GM21423 (cell line): ENCODE measurements around the gene FAM227A.
"Not testable (repeated sequence)": the region's sequence is repeated elsewhere in the genome, so short reads cannot be mapped to it uniquely, and the experiment has no call there.

Experiments
- ATAC-seq: cut with Tn5 transposase; IDR thresholded peaks from one replicate; pipeline ENCODE4 v1.9.1; 2021; ENCODE audit warnings: mild to moderate bottlenecking, moderate library complexity; ENCODE audit not compliant: unreplicated experiment

The FAM227A gene

DNA sequence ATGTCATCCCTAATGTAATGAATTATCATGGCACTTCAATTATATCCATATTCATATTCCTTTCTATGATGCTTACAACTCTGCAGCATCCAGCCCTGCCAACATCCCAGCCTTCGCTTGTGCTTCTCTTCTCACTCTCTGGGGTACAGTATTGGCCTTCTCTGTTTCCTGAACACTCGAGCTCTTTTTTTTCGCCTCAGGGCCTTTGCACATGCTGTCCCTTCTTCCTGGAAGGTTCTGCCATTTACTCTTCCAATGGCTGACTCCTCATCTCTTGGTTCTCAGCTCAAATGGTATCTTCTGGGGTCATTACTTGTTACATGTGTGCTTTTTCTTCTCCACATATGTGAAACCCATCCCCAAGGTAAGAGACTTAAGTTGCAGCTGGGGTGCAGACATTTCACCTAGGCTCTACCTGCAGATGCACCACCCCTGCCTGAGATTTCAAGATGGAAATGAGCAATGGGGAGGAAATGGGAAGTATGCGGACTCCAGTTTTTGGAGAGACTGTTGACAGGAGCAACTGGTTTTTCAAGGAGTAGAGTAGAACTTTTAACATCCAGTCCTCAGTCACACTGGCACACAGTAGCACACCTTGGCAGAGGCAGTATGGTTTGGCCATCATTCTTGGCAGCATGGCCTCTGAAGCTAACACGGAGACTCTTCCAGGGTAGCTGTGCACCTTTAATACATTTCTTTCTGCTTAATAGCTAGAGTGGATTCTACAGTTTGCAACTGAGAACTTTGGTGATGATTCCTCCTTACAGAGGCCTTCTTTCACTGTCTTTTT lies 43.8 kb downstream of the FAM227A start:
- no peak for ATAC-seq

DNA sequence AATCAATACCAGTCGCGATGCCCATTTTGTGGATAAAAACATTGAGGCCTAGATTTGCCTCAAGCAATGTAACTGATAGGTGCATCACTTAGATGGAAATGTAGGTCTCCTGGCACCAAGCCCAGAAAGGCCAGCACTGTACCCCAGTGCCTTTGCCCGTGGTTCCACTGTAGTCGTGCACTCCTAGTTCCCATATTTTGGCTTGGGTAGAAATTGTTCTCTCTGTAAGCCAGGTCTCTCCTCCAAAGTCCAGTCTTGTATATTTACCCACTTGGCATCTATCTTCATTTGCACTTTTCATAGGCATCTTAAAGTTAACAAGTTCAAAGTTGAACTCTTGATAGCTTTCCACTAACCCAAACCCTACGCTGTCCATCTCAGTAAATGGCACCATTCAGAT lies 44.6 kb downstream of the FAM227A start:
- ATAC-seq = no peak

DNA sequence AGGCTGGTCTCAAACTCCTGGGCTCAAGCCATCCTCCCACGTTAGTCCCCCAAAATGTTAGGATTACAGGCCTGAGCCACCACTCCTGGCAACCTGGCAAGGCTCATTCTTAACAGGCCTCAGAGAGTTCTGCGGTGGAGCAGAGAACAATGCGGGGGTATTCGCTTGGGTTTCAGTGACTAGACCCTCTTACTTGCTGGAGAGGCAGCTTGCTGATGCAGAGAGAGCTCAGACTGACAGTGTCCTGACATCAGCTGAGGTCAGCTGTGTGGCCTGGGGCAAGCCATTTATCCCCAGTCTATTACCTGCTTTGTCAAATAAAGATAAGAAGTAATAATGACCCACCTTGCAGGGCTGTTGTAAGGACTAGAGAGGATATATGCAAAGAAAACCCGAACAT lies 46.0 kb downstream of the FAM227A start:
- no peak for ATAC-seq

DNA sequence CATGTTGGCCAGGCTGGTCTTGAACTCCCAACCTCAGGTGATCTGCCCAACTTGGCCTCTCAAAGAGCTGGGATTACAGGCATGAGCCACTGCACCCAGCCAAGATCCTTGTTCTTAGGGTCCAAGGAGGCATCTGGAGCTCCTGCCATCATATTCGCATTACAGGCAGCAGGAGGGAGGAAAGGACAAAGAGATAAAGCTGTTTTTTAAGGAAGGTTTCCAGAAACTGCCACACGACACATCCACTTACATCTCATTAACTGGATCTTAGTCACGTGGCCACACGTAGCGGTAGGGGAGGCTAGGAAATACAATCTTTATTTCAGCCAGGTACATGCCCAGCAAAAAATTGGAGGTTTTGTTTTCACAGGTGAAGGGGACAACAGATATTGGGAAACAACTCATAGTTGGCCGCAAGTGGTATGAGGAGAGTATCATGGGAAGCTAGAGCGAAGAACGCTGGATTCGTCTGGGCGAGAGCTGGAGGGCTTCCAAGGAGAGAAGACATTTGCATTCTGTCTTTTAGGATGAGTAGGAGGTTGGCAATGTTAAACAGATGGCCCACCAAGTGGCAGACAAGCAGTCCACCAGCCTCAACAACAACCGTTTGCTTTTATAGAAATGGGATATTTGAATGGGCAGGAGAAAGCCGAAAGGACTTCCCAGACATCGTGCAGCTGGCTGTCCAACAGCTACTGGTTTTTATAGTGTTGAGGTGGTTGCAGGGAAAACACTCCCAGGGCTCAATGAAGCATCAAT lies 47.0 kb downstream of the FAM227A start:
- ATAC-seq = no peak

DNA sequence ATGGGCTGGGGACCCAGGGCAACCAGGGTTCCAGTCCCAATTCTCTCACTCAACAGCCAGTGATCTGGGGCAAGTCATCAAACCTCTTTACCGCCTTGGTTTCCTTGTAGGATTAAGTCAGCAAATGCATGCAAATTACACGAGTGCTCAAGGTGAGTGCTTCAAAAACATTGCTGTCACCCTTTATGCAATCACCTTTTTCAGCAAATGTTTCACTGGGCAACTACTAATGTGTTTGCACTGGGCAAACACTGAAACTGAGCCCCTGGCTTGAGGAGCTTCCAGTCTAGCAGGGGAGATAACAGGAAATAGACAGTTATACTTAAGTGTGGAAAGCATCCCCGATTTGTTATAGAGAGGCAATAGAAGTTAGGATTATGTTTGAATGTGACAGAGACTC lies 48.5 kb downstream of the FAM227A start:
- no peak for ATAC-seq

DNA sequence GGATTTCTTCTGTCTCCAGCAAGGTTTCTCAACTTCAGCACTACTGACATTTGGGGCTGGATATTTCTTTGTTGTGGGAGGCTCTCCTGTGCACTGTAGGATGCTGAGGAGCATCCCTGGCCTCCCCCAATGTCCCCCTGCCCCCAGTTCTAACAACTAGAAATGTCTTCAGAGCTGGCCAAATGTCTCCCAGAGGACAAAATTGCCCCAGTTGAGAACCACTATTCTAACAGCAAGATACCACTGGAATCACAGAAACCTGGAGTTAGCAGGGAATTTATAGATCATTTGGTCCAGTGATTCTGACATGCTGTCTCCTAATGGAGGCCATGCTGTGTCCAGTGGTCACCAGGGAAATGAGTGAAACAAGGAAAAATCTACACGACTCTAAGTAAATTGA lies 54.0 kb downstream of the FAM227A start:
- no peak for ATAC-seq

DNA sequence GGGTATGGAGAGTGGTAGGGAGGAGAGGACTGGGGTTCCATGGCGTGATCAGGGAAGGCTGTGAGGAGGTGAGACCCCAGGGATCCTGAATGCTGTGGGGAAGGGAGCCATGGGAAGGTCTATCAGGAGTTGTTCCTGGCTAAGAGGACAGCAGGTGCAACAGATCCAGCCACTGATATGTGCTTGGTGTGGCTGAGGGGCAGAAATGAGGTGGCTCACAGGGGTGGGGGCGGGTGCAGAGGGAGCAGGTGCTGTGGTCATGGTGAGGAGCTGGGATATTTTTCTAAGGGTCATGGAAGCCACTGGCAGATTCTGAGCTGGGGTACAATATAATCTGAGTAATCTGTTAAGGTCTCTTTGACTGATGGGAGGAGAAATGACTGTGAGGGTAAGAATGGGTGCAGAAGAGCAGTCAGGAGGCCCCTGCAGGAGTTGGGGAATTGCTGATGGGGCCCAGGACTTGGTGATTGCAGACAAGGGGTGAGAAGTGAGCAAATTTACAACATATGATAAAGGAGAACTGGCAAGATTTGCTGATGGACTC lies 54.9 kb downstream of the FAM227A start:
- no peak for ATAC-seq

DNA sequence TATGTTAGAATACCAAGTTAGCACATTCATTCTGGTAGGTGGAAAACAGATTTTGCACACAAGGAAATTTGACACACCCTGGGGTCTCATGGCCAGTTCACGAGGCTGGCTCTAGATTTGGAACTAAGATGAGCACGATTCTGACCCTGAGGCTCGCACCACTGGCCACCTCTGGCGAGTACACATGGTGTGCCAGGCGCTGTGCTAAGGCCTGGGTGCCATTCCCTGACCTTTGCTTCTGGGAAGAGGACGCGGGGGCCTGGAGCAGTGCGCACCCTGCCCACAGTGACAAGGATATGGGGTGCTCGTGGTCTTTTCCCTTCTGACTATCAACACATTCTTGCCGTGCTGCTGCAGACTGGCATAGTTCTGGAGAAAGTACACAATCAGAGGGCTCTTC lies 56.7 kb downstream of the FAM227A start:
- ATAC-seq = no peak

DNA sequence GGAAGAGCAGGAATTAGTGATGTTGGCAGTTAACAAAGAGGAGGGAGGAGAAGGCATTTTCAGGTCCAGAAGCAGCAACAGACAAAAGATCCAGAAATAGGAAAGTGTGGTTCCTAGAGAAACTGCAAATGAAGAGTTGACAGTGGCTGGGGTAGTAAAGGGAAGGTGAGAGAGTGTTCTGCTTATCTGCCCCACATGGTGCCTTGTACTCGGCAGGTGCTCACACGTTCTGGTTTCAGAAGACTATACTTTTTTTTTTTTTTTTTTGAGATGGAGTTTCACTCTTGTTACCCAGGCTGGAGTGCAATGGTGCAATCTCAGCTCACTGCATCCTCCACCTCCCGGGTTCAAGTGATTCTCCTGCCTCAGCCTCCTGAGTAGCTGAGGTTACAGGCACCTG lies 73.3 kb downstream of the FAM227A start:
- not testable (repeated sequence) for ATAC-seq

DNA sequence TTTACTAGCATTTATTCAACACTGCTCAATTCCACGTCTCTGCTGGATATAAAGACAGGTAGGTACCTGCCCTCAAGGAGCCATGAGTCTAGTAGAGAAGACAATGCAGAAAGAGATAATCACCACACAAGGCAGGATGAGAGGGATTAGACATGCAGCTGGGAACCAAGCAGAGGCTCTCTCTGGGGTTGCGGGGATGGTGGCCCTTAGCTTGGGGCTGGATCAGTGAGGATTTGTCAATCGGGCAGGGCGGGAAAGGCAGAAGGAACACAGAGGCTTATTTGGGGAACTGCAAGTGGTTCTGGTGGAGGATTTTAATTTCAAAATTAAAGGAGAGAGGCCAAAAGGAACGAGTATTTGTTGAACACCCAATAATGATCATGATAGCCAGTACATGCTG lies 77.7 kb downstream of the FAM227A start:
- ATAC-seq = no peak

DNA sequence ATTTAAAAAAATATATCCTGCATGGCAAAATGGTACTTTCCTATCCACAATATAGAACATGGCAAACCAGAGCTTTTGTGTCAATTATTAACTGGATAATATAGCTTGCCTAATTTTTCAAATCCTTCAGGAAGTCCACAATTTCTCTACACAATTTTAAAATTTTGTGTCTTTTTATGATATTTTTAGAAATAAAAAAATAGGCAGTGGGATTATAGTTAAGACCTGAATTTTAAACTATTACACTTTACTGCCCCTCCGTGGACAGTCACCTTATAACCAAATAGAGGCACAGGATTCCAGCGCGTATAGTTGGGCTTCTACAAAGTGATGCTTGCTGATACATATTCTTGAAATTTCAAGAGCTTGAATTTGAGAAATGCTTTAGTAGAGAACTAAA lies 84.1 kb downstream of the FAM227A start:
- ATAC-seq = no peak

DNA sequence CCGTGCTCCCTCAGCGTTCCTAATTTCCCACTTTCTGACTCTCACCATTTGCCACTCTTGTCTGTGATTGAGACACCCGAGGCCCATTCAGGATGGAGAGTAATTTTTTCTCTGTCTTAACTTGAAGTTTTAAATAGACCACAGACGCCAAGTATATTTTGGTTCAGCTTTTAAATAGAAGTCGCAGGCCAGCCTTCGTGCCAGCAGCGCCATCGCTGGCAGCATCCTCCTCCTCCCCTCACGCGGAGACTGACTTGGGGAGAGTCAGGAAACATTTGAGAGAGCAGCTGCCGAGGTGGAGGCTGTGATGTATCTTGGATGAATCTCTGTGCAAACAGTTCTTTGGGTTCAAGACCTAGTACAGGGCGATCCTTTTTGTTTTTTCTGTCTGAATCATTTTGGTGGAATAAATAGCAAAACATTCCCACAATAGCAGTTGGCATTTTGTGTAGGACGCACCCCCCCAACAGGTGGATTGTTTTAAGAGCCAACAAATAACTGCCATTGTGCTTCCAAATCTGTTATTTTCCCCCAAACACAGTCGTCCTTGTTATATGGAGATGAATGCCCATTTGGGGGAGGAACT lies 85.3 kb downstream of the FAM227A start:
- peak; percentile 16 for ATAC-seq

DNA sequence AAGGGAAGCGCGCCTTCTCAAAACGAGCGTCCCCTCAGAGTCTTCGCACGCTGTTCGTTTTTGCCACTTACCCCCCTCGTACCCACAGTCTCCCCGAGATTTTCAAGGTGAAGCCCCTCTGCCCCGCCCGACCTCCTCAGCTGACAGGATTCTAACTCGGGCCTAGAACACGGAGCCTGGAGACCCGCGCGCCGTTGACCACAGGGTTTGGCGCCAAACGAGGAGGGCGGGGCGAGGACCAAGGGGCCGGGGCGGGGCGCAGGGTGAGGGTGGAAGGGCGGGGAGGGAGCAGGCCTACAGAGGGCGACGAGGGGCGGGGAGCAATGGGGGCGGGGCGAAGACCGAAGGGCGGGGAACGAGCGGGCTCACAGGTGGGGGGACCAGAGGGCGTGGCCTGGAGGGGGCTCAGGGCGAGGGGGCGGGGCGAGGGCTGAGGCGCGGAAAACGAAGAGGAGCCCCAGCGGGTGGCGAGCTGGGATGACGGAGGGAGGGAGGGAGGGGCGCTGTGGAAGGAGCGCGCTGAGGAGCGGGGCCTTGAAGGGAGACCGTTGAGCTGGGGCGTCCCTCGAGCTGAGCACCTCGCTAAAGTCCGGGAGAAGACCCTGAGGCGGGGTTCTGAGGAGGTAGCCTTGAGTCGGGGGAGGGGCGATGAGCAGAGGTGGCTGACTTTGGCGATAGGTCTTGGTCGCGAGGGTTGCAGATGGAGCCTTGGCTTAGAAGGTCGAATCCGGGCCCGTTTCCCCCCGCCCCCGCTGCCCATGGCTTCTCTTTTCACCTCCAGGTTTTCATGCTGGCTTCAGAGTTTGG lies 86.0 kb downstream of the FAM227A start, which contains the start of gene DMC1:
TSS of gene DMC1 (minus strand) at position 212 of the 807 bp plus-strand sequence. CDS start 1,927 bp downstream, outside the sequence.
- peak; percentile 54 for ATAC-seq

DNA sequence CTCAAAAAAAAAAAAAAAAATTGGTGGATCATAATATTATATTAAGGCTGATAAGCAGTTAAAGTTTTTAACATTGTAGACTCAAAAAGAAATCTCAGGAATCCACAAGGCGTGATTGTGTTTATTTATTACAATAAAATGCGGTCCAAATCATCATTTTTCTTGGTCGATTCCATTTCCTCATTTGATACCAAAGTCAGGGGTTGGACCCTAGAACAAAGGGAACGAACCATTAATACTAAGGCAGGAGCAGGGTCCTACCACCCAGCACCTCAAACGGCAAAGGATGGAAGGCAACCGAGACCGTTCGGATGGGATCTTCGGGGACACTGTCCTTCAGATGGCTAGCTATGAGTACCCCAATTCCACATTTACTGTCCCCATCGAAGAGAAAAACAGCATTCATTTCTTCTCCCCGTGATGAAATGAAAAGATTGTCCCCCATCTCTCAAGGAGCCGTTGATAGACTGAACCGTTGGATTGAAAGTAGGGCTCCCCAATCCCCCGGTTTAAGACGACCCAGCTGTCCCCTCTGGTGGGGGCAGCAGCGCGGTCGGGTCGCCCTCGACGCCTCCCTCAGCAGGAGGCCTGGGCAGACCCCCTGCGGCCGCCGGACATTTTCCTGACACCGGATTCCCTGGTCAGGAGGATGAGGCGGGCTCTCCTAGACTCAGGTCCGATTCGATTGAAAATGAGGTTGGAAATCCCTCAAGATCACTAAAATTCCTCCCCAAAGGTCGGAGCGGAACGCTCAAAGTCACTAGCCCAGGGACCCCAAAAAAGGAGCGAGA lies 86.8 kb downstream of the FAM227A start:
- ATAC-seq = no peak

DNA sequence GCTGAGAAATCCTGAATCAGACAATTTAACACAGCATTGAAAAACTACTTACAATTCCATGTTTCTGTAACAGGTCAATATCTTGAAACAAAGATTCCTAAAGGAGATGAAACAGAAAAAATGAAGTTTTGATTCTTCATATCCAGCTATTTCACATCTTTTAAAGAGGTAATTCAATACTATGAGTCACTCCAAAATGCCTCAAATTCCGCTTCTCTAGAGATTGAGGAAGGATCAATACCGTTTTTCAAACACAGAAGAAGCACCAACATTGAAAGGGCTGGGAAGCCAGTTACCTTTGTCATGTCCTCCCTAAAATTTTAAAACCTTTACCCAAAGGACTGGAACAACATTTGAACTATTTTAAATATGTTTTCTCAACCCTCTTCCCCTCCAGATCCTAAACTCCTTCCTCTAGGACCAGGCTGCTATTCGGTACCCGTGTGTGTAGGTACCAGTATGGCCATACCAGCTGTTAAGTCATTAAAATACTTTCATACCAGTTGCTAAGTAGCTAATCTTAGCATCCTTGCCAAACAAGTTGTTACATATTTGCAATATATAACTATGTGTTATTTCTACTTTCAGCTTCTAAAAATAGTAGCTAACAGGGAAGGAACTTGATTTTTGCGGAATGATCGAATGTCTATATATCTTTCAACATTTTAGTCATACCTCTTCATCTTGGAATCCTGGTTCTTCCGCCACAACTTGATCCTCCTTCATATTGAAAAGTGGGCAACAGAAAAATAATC lies 88.5 kb downstream of the FAM227A start:
- no peak for ATAC-seq

DNA sequence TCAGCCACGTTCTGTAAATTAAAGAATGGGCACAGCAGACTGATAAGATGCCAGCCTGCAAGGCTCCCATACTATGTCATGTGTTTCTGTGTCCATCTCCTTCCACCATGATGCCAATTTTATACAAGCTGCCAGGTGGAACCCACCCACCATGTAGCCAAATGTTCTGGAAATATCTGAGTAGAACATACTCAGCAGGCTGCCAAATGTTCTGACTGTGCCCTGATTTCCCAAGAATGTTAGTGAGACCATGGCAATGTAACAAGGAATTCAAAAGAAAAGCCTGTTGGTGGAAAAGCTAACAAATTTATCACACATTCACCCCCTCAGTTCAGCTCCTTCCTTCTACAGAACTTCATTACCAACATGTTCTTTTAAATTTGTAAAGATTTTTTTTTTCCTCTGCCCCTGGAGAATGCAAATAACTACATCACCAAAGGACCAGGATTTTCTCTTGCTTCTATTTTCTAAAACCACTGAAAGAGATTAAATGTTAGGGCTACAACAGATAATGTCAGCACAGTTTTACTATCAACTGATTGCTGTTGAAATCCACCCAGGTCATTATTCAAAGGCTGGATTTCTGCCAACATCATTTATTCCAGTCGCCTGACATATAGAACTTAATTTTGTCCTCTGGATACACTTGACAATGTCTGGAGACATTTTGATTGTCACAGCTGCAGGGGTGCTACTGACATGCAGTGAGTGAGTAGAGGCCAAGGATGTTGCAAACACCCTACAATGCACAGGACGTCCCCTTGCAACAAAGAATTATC lies 89.3 kb downstream of the FAM227A start:
- no peak for ATAC-seq

DNA sequence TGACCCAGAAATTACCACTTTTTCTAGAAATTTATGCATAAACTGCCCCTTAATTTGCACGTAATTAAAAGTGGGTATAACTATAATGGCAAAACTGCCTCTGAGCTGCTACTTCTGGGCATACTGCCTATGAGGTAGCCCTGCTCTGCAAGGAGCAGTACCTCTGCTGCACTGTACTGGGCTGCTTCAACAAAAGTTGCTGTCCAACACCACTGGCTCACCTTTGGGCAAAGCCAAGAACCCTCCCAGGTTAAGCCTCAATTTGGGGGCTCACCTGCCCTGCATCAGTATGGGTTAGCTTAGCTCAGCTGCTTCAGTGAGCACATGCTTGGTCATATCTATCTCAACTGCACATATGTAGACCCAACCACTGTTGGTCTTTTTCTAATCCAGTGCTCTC lies 90.8 kb downstream of the FAM227A start:
- ATAC-seq = no peak

DNA sequence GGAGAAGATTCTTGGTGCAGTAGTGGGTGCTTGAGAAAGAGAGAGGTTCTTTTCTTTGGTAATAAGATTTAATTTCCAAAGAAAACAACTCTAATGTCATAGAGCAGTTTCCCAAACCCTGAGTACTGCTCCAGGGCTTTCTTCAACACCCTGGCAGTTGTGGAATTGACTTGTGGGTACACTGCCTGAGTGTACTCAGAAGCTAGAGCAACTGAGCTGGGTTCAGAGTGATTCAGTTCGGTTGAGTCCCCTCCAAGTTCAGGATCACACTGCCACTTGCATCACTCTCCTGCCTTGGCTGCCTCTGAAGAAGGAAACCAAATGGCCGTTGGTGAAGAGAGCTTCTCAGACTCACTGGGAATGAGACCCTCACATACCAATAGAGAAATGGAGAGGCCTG lies 91.5 kb downstream of the FAM227A start:
- ATAC-seq = no peak

DNA sequence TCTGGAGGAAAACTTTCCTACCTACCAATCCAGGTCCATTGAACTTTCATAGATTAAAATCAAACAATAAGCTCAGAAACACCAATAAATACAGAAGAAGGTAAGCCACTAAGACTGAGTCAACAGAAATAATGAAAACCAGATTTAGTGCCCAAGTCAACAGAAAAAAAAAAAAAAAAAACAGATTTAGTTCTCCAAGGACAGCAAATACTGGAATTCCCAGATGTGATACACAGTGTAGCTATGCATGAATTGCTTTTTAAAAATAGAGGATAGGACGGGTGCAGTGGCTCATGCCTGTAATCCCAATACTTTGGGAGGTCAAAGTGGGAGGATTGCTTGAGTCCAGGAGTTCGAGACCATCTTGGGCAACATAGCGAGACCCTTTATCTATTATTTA lies 101.9 kb downstream of the FAM227A start:
- ATAC-seq = no peak
